Measurements from ENCODE around the gene ASCC1.
"Not testable (repeated sequence)": the region's sequence is repeated elsewhere in the genome, so short reads cannot be mapped to it uniquely, and the experiment has no call there.

The ASCC1 gene

GRCh38 chr10:72219235-72219814 lies 3.2 kb upstream of the ASCC1 start:
- DNase-seq, result no peak

GRCh38 chr10:72218726-72219125 lies 2.6 kb upstream of the ASCC1 start:
- no peak for DNase-seq

GRCh38 chr10:72218325-72218724 lies 2.2 kb upstream of the ASCC1 start:
- no peak for DNase-seq

GRCh38 chr10:72211832-72212231 lies 4.2 kb downstream of the ASCC1 start:
- not testable (repeated sequence) for DNase-seq

GRCh38 chr10:72211381-72211780 lies 4.7 kb downstream of the ASCC1 start:
- DNase-seq, result peak; percentile 11

GRCh38 chr10:72208526-72208925 lies 7.5 kb downstream of the ASCC1 start:
- DNase-seq, result not testable (repeated sequence)

GRCh38 chr10:72206511-72207229 lies 9.4 kb downstream of the ASCC1 start:
- no peak for DNase-seq

GRCh38 chr10:72204724-72205123 lies 11.4 kb downstream of the ASCC1 start:
- DNase-seq, result no peak

- no peak for DNase-seq
These were observed 11.8 kb downstream of the ASCC1 start for GRCh38 chr10:72204296-72204695.

- DNase-seq, result no peak
These were observed 14.8 kb downstream of the ASCC1 start for GRCh38 chr10:72201293-72201692.

- DNase-seq, result no peak
These were observed 15.2 kb downstream of the ASCC1 start for GRCh38 chr10:72200883-72201282.

- no peak for DNase-seq
These were observed 21.1 kb downstream of the ASCC1 start for GRCh38 chr10:72194949-72195348.

- DNase-seq, result no peak
These were observed 29.1 kb downstream of the ASCC1 start for GRCh38 chr10:72186982-72187330.

GRCh38 chr10:72186258-72186981 lies 29.7 kb downstream of the ASCC1 start:
- DNase-seq, result no peak

- no peak for DNase-seq
These were observed 31.9 kb downstream of the ASCC1 start for GRCh38 chr10:72184156-72184555.

GRCh38 chr10:72177454-72177853 lies 38.6 kb downstream of the ASCC1 start:
- no peak for DNase-seq

GRCh38 chr10:72176701-72177100 lies 39.4 kb downstream of the ASCC1 start:
- no peak for DNase-seq

GRCh38 chr10:72175149-72175548 lies 40.9 kb downstream of the ASCC1 start:
- DNase-seq, result peak; percentile 37

GRCh38 chr10:72174297-72174662 lies 41.8 kb downstream of the ASCC1 start:
- DNase-seq, result no peak

GRCh38 chr10:72173619-72174296 lies 42.3 kb downstream of the ASCC1 start:
- peak; percentile 53 for DNase-seq

- DNase-seq, result no peak
These were observed 42.8 kb downstream of the ASCC1 start for GRCh38 chr10:72173262-72173618.

GRCh38 chr10:72171175-72171630 lies 44.9 kb downstream of the ASCC1 start:
- DNase-seq, result peak; percentile 95

GRCh38 chr10:72170733-72171132 lies 45.3 kb downstream of the ASCC1 start:
- DNase-seq, result no peak

GRCh38 chr10:72170263-72170662 lies 45.8 kb downstream of the ASCC1 start:
- DNase-seq, result no peak

Measured in EL (cell line).